H1 (cell line): ENCODE data around the gene SMARCA1. TPM values are rescaled to one million over a fixed set of nuclear protein-coding genes. Genes with fewer than 3 reads are reported as not detected.

Experiments used
- CTCF ChIA-PET: fragments of 300-600 bp; sonication (Branson Sonifier 250); formaldehyde crosslinking; loops from one replicate; lab custom pipeline; 2021; ENCODE audit not compliant: partially characterized antibody; lab: Charles Lee
- POLR2A ChIA-PET: fragments of 300-600 bp; sonication (Branson Sonifier 250); formaldehyde crosslinking; loops from one replicate; lab custom pipeline; 2021; ENCODE audit warnings: inconsistent platforms; ENCODE audit not compliant: partially characterized antibody; lab: Charles Lee
- DNase-seq, 2 experiments: peaks; one replicate each; pipeline versions ENCODE4 v3.0.0 to v3.0.0-alpha.2; 2010 to 2022; ENCODE audit warnings: low spot score in 2 of 2, low read depth in 1 of 2, mixed read lengths in 1 of 2
- FAIRE-seq: peaks from 2 replicates; lab custom pipeline; 2011; peaks lifted over from hg19 to GRCh38; lab: Jason Lieb, UNC
- H2AFZ ChIP-seq: 2 replicates; pipeline ENCODE4 v1.8.1; 2012; ENCODE audit warnings: low read length, inconsistent platforms
- H2AK5ac ChIP-seq: 2 replicates; pipeline ENCODE4 v1.6.1; 2013; ENCODE audit warnings: low read depth, low read length
- H2BK120ac ChIP-seq: replicated peaks from 2 replicates; pipeline ENCODE3; 2013; ENCODE audit warnings: low read depth, low read length, inconsistent platforms
- H2BK12ac ChIP-seq: 2 replicates; pipeline ENCODE4 v1.6.1; 2013; ENCODE audit warnings: low read depth, low read length
- H2BK15ac ChIP-seq: 2 replicates; pipeline ENCODE4 v1.6.1; 2013; ENCODE audit warnings: low read length
- H2BK20ac ChIP-seq: 2 replicates; pipeline ENCODE4 v1.6.1; 2013; ENCODE audit warnings: low read length
- H2BK5ac ChIP-seq: 2 replicates; pipeline ENCODE4 v1.6.1; 2013; ENCODE audit warnings: low read depth, low read length
- H3K14ac ChIP-seq: 2 replicates; pipeline ENCODE4 v1.6.1; 2013; ENCODE audit warnings: inconsistent platforms; ENCODE audit not compliant: insufficient read length
- H3K18ac ChIP-seq: 2 replicates; pipeline ENCODE4 v1.6.1; 2013; ENCODE audit warnings: low read length; ENCODE audit errors: extremely low read depth
- H3K23ac ChIP-seq: 2 replicates; pipeline ENCODE4 v1.6.1; 2013; ENCODE audit warnings: inconsistent platforms; ENCODE audit not compliant: insufficient read length
- H3K23me2 ChIP-seq: 2 replicates; pipeline ENCODE4 v1.6.1; 2013; ENCODE audit warnings: low read depth, low read length
- H3K27ac ChIP-seq: 2 replicates; pipeline ENCODE4 v1.6.1; 2011; ENCODE audit warnings: low read depth, low read length, inconsistent platforms
- H3K27me3 ChIP-seq, 4 experiments: replicated peaks in 1 of 4; 1 replicate in 1 of 4; 2 replicates in 3 of 4; pipeline versions ENCODE4 v1.6.1 to v1.8.1; 2011 to 2013; ENCODE audit warnings: low read length in 3 of 4, mild to moderate bottlenecking in 3 of 4, inconsistent platforms in 2 of 4, mixed read lengths in 2 of 4, moderate library complexity in 1 of 4; ENCODE audit not compliant: control insufficient read depth in 3 of 4, insufficient read depth in 3 of 4; ENCODE audit errors: extremely low read depth in 1 of 4
- H3K36me3 ChIP-seq, 4 experiments: 2 replicates each; pipeline versions ENCODE4 v1.6.1 to v1.8.1; 2011 to 2013; ENCODE audit warnings: mild to moderate bottlenecking in 4 of 4, low read length in 3 of 4, moderate library complexity in 2 of 4, control low read depth in 1 of 4, inconsistent platforms in 1 of 4; ENCODE audit not compliant: insufficient read depth in 4 of 4, control insufficient read depth in 2 of 4
- H3K4ac ChIP-seq: replicated peaks from 2 replicates; pipeline ENCODE3; 2013; ENCODE audit warnings: low read length, low read depth, mixed read lengths, inconsistent platforms; ENCODE audit not compliant: insufficient read length
- H3K4me1 ChIP-seq, 4 experiments: replicated peaks in 1 of 4; 1 replicate in 1 of 4; 2 replicates in 3 of 4; pipeline versions ENCODE4 v1.6.1 to v1.8.1; 2011 to 2013; ENCODE audit warnings: low read length in 3 of 4, inconsistent platforms in 2 of 4, mixed read lengths in 1 of 4; ENCODE audit not compliant: insufficient read depth in 4 of 4, control insufficient read depth in 3 of 4
- H3K4me2 ChIP-seq, 2 experiments: 2 replicates each; pipeline versions ENCODE4 v1.6.1 to v1.8.1; 2011 to 2013; ENCODE audit warnings: low read depth in 2 of 2, low read length in 2 of 2, control low read depth in 1 of 2, inconsistent platforms in 1 of 2, mild to moderate bottlenecking in 1 of 2; ENCODE audit not compliant: insufficient read depth in 1 of 2
- H3K4me3 ChIP-seq, 4 experiments: fragments of 200-600, 300-600 bp in 1 of 4; sonication (generic), shearing (Covaris generic), sonication (Bioruptor Twin) in 1 of 4; 2 replicates each; pipeline versions ENCODE4 v1.5.1 to v1.8.1; 2011 to 2016; ENCODE audit warnings: low read length in 4 of 4, low read depth in 3 of 4, control low read depth in 2 of 4, inconsistent platforms in 2 of 4, mild to moderate bottlenecking in 2 of 4, mixed read lengths in 1 of 4, moderate library complexity in 1 of 4; ENCODE audit not compliant: insufficient read depth in 2 of 4; ENCODE audit errors: extremely low read depth in 1 of 4
- H3K56ac ChIP-seq: replicated peaks from 2 replicates; pipeline ENCODE3; 2013; ENCODE audit warnings: low read depth, mild to moderate bottlenecking, mixed read lengths, low read length, inconsistent platforms; ENCODE audit not compliant: insufficient read length
- H3K79me1 ChIP-seq: 2 replicates; pipeline ENCODE4 v1.6.1; 2013; ENCODE audit warnings: low read depth, low read length, control low read depth
- H3K79me2 ChIP-seq, 2 experiments: 2 replicates each; pipeline versions ENCODE4 v1.6.1 to v1.8.1; 2012 to 2013; ENCODE audit warnings: low read length in 2 of 2, mild to moderate bottlenecking in 2 of 2, inconsistent platforms in 1 of 2; ENCODE audit not compliant: insufficient read depth in 2 of 2, control insufficient read depth in 1 of 2
- H3K9ac ChIP-seq, 4 experiments: replicated peaks in 1 of 4; 1 replicate in 1 of 4; 2 replicates in 3 of 4; pipeline versions ENCODE4 v1.6.1 to v1.8.1; 2011 to 2013; ENCODE audit warnings: low read depth in 3 of 4, low read length in 3 of 4, control low read depth in 2 of 4, mild to moderate bottlenecking in 2 of 4, moderate library complexity in 2 of 4, inconsistent platforms in 1 of 4; ENCODE audit errors: extremely low read depth in 1 of 4
- H3K9me3 ChIP-seq, 2 experiments: 2 replicates each; pipeline versions ENCODE4 v1.6.1 to v1.8.1; 2012 to 2013; ENCODE audit warnings: mild to moderate bottlenecking in 2 of 2, moderate library complexity in 2 of 2, control low read depth in 1 of 2, inconsistent platforms in 1 of 2, low read depth in 1 of 2, low read length in 1 of 2, mixed read lengths in 1 of 2; ENCODE audit not compliant: insufficient read depth in 2 of 2
- H4K20me1 ChIP-seq, 2 experiments: replicated peaks in 1 of 2; 2 replicates each; pipeline versions ENCODE3 to v1.8.1; 2011 to 2013; ENCODE audit warnings: inconsistent platforms in 2 of 2, low read length in 2 of 2, mild to moderate bottlenecking in 1 of 2; ENCODE audit not compliant: insufficient read depth in 2 of 2, control insufficient read depth in 1 of 2
- H4K5ac ChIP-seq: 2 replicates; pipeline ENCODE4 v1.6.1; 2013; ENCODE audit warnings: low read length, low read depth, mixed read lengths, inconsistent platforms; ENCODE audit not compliant: insufficient read length
- H4K8ac ChIP-seq: 2 replicates; pipeline ENCODE4 v1.8.0; 2013; ENCODE audit warnings: mild to moderate bottlenecking, moderate library complexity, low read length, inconsistent platforms; ENCODE audit not compliant: insufficient read depth; ENCODE audit errors: extremely low read depth
- H4K91ac ChIP-seq: replicated peaks from 2 replicates; pipeline ENCODE3; 2013; ENCODE audit warnings: low read length, mixed read lengths, inconsistent platforms; ENCODE audit not compliant: insufficient read length
- CHD1 ChIP-seq: IDR thresholded peaks from 2 replicates; pipeline ENCODE4 v1.6.1; 2012; ENCODE audit warnings: low read depth, low read length, improper control_type of control experiment
- WGBS, 2 experiments: shearing (Covaris generic) in 1 of 2; methylation state at CpG; one replicate each; pipeline versions ENCODE4 v1.1.6 to v1.1.7; 2013 to 2015; ENCODE audit warnings: low lambda C conversion rate in 2 of 2, mixed read lengths in 2 of 2, inconsistent platforms in 1 of 2, low coverage in 1 of 2, missing lambda C conversion rate in 1 of 2; ENCODE audit not compliant: insufficient replicate concordance in 2 of 2, insufficient coverage in 1 of 2, insufficient read length in 1 of 2; ENCODE audit errors: extremely low coverage in 1 of 2, missing lambda C conversion rate in 1 of 2; 5-methylcytosine and 5-hydroxymethylcytosine counted together
- polyA plus RNA-seq, 7 experiments: library from polyadenylated mRNA; depleted of rRNA in 3 of 7; stranded (reverse) in 5 of 7; unstranded in 2 of 7; fragments of >200 nt in 5 of 7; fragments of 200-250 nt in 2 of 7; gene quantifications; 1 replicate in 5 of 7; 2 replicates in 1 of 7; 4 replicates in 1 of 7; pipeline versions ENCODE4 v1.2.1 to v1.2.3, GENCODE V29; 2011 to 2013; ENCODE audit warnings: missing spikeins in 2 of 7, mixed read lengths in 2 of 7
- total RNA-seq: library from RNA; stranded (reverse); fragmentation: NEBNext Ultra II Directional; extraction: Animal tissue kit (Norgen Biotek cat#: 25700); gene quantifications from 2 replicates; pipeline ENCODE4 v1.2.1, GENCODE V29; 2021

Gene SMARCA1
- total and polyA plus RNA-seq, 2 of the 8 experiments (the other 6 are each of a cell fraction or from before 2014, with no cell fraction given) = 13.1 to 54.4 TPM

- no peaks in the 10 kb centered on the region for H3K4me1 ChIP-seq
- H3K36me3 ChIP-seq = peaks cover 0 to 51% (median 13%) of the 10 kb centered on the region in 4 experiments; a peak in 4 of 8 replicates
- no peak overlapping the region for H2BK15ac ChIP-seq
- no peak overlapping the region for H2BK5ac ChIP-seq
- H3K56ac ChIP-seq = no peak overlapping the region
- 96% methylated on average over 7 of the region's 7 CpGs; no CpG with 5 or more reads in 1 of the 2 experiments for WGBS, 2 experiments
- no peak overlapping the region for H3K18ac ChIP-seq
- no peaks in the 10 kb centered on the region for H3K27me3 ChIP-seq
- no peak overlapping the region for H3K23ac ChIP-seq
- FAIRE-seq (no peak), DNase-seq (no peak)
- H4K8ac ChIP-seq = no peak overlapping the region
- no peak overlapping the region for H2BK12ac ChIP-seq
- POLR2A ChIA-PET = no interaction called here
- no peak overlapping the region for H4K91ac ChIP-seq
- H2AK5ac ChIP-seq = no peak overlapping the region
- H4K5ac ChIP-seq = no peak overlapping the region
- H3K79me2 ChIP-seq = no peaks in the 10 kb centered on the region
- CTCF ChIA-PET = interaction anchor here (0.8 kb wide), 1 partner anchor 31 kb away, joined by 3 read pairs; no protein-coding TSS in a partner anchor
- no peaks in the 10 kb centered on the region for H3K79me1 ChIP-seq
- H2BK20ac ChIP-seq = no peak overlapping the region
- no peaks in the 10 kb centered on the region for H3K9me3 ChIP-seq
- no peak overlapping the region for H2BK120ac ChIP-seq
- H3K27ac ChIP-seq = no peak overlapping the region
- no peak overlapping the region for H3K4ac ChIP-seq
- no peak overlapping the region for H3K9ac ChIP-seq
- H2AFZ ChIP-seq = no peak overlapping the region
- H3K4me2 ChIP-seq = no peak overlapping the region
- no peak overlapping the region for H3K14ac ChIP-seq
- H3K23me2 ChIP-seq = no peaks in the 10 kb centered on the region
- no peak overlapping the region for H3K4me3 ChIP-seq
- H4K20me1 ChIP-seq = no peaks in the 10 kb centered on the region
- TF ChIP-seq CHD1 = no peak
Observed at GRCh38 chrX:129510331-129510730, 13.0 kb downstream of the SMARCA1 start.
